ENCODE data around the gene RAB33B. TPM values are rescaled to one million over a fixed set of nuclear protein-coding genes. Genes with fewer than 3 reads are reported as not detected.

The RAB33B gene
- total and polyA plus RNA-seq, 5 donors from 2014 or later, result 14.8 to 19.2 (median 16.0) TPM

DNA sequence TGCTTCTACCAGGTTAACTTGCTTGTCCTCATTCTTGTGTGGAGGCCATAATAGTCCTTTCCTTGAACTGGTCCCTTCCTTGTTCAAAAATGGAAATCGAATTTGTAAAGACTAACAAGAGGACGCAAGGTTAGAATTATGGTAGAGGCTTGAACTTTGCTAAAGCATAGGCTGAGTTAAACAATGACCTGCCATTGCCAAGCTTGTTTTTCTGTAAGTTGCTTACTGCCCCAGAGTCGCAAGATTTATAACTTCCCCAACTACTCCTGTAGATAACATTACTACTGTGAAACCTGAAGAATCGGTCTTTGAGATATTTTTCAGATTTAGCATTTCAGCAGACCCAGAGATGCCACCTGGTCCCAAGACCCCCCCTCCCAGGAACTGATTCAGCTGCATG is 45.3 kb downstream of the RAB33B start:
- no peak overlapping the region for H3K4me3 ChIP-seq (ENCODE audit: low read depth, low read length)
- Mint-ChIP-seq H3K27ac (no peak overlapping the region), H3K4me3 (no peak overlapping the region), H3K4me1 (peaks cover 0 to 5% (median 1%) of the 10 kb centered on the region in 4 donors), H3K9me3 (peaks cover 0 to 6% (median 0%) of the 10 kb centered on the region in 7 donors), H3K27me3 (no peaks in the 10 kb centered on the region), H3K36me3 (peaks cover 6% of the 10 kb centered on the region)
- H3K27me3 ChIP-seq (ENCODE audit: control insufficient read depth, insufficient read depth, low read length), result no peaks in the 10 kb centered on the region
- no peaks in the 10 kb centered on the region for H3K4me1 ChIP-seq (ENCODE audit: control insufficient read depth, insufficient read depth, low read length, poor library complexity, severe bottlenecking)
- H3K27ac ChIP-seq (ENCODE audit: insufficient read depth, low read length, poor library complexity, severe bottlenecking), result no peak overlapping the region
- ATAC-seq (ENCODE audit: low read depth in 2 of 2) (no peak), DNase-seq (no peak)
- H3K9me3 ChIP-seq (ENCODE audit: control insufficient read depth in 2 of 2, low read length in 2 of 2), result peaks cover 0 to 2% of the 10 kb centered on the region in 2 experiments
- H3K36me3 ChIP-seq (ENCODE audit: control insufficient read depth, insufficient read depth, low read length), result no peaks in the 10 kb centered on the region

- H3K4me1 Mint-ChIP-seq, result peaks cover 0 to 5% (median 3%) of the 10 kb centered on the region in 4 donors
- no peaks in the 10 kb centered on the region for H3K36me3 ChIP-seq (ENCODE audit: control insufficient read depth, insufficient read depth, low read length)
- peaks cover 0 to 2% of the 10 kb centered on the region in 2 experiments for H3K9me3 ChIP-seq (ENCODE audit: control insufficient read depth in 2 of 2, low read length in 2 of 2)
- no peak overlapping the region for H3K4me3 Mint-ChIP-seq
- no peak overlapping the region for H3K4me3 ChIP-seq (ENCODE audit: low read depth, low read length)
- peaks cover 0 to 6% (median 0%) of the 10 kb centered on the region in 7 donors for H3K9me3 Mint-ChIP-seq
- H3K27me3 Mint-ChIP-seq, result no peaks in the 10 kb centered on the region
- no peak overlapping the region for H3K27ac Mint-ChIP-seq
- H3K27me3 ChIP-seq (ENCODE audit: control insufficient read depth, insufficient read depth, low read length), result no peaks in the 10 kb centered on the region
- H3K4me1 ChIP-seq (ENCODE audit: control insufficient read depth, insufficient read depth, low read length, poor library complexity, severe bottlenecking), result no peaks in the 10 kb centered on the region
- H3K27ac ChIP-seq (ENCODE audit: insufficient read depth, low read length, poor library complexity, severe bottlenecking), result no peak overlapping the region
- ATAC-seq (ENCODE audit: low read depth in 2 of 2) (no peak), DNase-seq (no peak)
- H3K36me3 Mint-ChIP-seq, result peaks cover 8% of the 10 kb centered on the region
Measured at GRCh38 chr4:139501117-139501516, 47.2 kb downstream of the RAB33B start.

DNA sequence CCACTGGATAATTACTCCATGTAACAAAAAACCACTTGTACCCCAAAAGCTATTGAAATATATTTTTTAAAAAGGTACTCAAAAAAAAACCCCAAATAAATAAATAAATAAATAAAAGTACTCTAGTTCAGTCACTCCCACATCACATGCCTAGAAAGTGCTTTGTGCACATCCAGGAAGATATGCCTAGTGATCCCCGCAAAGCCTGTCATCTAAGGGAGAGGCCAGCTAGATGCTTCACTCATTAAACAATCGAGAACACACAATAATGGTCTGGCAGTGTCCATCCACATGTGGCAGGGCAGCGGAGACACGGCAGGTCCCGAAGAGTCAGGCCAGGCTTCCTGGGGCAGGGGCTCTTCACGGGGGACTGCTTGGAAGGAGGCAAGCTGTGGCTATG is 47.6 kb downstream of the RAB33B start:
- ATAC-seq (ENCODE audit: low read depth in 2 of 2) (no peak), DNase-seq (no peak)
- Mint-ChIP-seq H3K36me3 (peaks cover 9% of the 10 kb centered on the region), H3K9me3 (peaks cover 0 to 6% (median 0%) of the 10 kb centered on the region in 7 donors), H3K4me3 (no peak overlapping the region), H3K27me3 (no peaks in the 10 kb centered on the region), H3K27ac (peak overlapping the region in 1 of 3 donors; percentile 57), H3K4me1 (peaks cover 0 to 5% (median 3%) of the 10 kb centered on the region in 4 donors)
- no peak overlapping the region for H3K27ac ChIP-seq (ENCODE audit: insufficient read depth, low read length, poor library complexity, severe bottlenecking)
- no peaks in the 10 kb centered on the region for H3K36me3 ChIP-seq (ENCODE audit: control insufficient read depth, insufficient read depth, low read length)
- H3K27me3 ChIP-seq (ENCODE audit: control insufficient read depth, insufficient read depth, low read length), result no peaks in the 10 kb centered on the region
- H3K9me3 ChIP-seq (ENCODE audit: control insufficient read depth in 2 of 2, low read length in 2 of 2), result peaks cover 0 to 2% of the 10 kb centered on the region in 2 experiments
- no peaks in the 10 kb centered on the region for H3K4me1 ChIP-seq (ENCODE audit: control insufficient read depth, insufficient read depth, low read length, poor library complexity, severe bottlenecking)
- H3K4me3 ChIP-seq (ENCODE audit: low read depth, low read length), result no peak overlapping the region

- no peaks in the 10 kb centered on the region for H3K27me3 Mint-ChIP-seq
- H3K4me1 ChIP-seq (ENCODE audit: control insufficient read depth, insufficient read depth, low read length, poor library complexity, severe bottlenecking), result no peaks in the 10 kb centered on the region
- DNase-seq (no peak), ATAC-seq (ENCODE audit: low read depth in 2 of 2) (no peak)
- no peak overlapping the region for H3K27ac ChIP-seq (ENCODE audit: insufficient read depth, low read length, poor library complexity, severe bottlenecking)
- peaks cover 2% of the 10 kb centered on the region for H3K36me3 ChIP-seq (ENCODE audit: control insufficient read depth, insufficient read depth, low read length)
- peaks cover 0 to 5% (median 3%) of the 10 kb centered on the region in 4 donors for H3K4me1 Mint-ChIP-seq
- no peaks in the 10 kb centered on the region for H3K27me3 ChIP-seq (ENCODE audit: control insufficient read depth, insufficient read depth, low read length)
- H3K27ac Mint-ChIP-seq, result peak overlapping the region in 1 of 3 donors; percentile 41
- H3K9me3 Mint-ChIP-seq, result peaks cover 0 to 6% (median 0%) of the 10 kb centered on the region in 7 donors
- H3K36me3 Mint-ChIP-seq, result peaks cover 16% of the 10 kb centered on the region
- no peak overlapping the region for H3K4me3 ChIP-seq (ENCODE audit: low read depth, low read length)
- H3K4me3 Mint-ChIP-seq, result no peak overlapping the region
- peaks cover 0 to 2% of the 10 kb centered on the region in 2 experiments for H3K9me3 ChIP-seq (ENCODE audit: control insufficient read depth in 2 of 2, low read length in 2 of 2)
Measured at GRCh38 chr4:139501927-139502899, 48.3 kb downstream of the RAB33B start.

DNA sequence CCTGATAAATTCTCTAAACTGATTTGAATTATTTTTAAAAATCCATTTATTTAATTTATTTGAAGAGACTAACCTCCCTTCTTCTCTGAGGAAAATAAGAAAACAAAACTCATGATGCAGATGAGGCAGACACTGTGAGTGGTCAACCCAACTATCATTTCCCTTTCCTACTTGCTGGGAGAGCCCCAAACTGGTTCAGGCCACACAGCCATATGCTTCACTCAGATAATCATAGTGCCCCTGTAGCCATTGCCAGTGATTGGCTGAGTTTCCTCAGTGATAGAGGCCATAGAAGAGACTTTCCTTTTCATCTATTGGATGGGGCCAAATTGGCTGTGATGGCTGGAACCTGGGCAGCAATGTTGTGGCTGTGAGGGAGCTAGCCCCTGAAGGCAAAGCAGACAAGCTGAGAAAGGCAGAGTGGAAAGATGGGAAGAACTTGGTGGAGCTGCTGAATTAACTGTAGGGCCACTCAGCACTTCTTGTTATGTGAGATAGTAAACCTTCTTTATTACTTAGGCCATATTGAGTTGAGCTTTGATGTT is 49.8 kb downstream of the RAB33B start:
- no peaks in the 10 kb centered on the region for H3K27me3 ChIP-seq (ENCODE audit: control insufficient read depth, insufficient read depth, low read length)
- no peak for ATAC-seq (ENCODE audit: low read depth in 2 of 2)
- no peak overlapping the region for H3K27ac Mint-ChIP-seq
- H3K36me3 Mint-ChIP-seq, result peaks cover 17% of the 10 kb centered on the region
- no peak overlapping the region for H3K4me3 Mint-ChIP-seq
- DNase-seq, result no peak
- peaks cover 0 to 6% (median 0%) of the 10 kb centered on the region in 7 donors for H3K9me3 Mint-ChIP-seq
- H3K27me3 Mint-ChIP-seq, result no peaks in the 10 kb centered on the region
- H3K4me1 Mint-ChIP-seq, result peaks cover 0 to 5% (median 3%) of the 10 kb centered on the region in 4 donors
- H3K4me3 ChIP-seq (ENCODE audit: low read depth, low read length), result no peak overlapping the region
- H3K36me3 ChIP-seq (ENCODE audit: control insufficient read depth, insufficient read depth, low read length), result peaks cover 8% of the 10 kb centered on the region
- no peak overlapping the region for H3K27ac ChIP-seq (ENCODE audit: insufficient read depth, low read length, poor library complexity, severe bottlenecking)
- H3K9me3 ChIP-seq (ENCODE audit: control insufficient read depth in 2 of 2, low read length in 2 of 2), result peaks cover 0 to 2% of the 10 kb centered on the region in 2 experiments
- no peaks in the 10 kb centered on the region for H3K4me1 ChIP-seq (ENCODE audit: control insufficient read depth, insufficient read depth, low read length, poor library complexity, severe bottlenecking)

DNA sequence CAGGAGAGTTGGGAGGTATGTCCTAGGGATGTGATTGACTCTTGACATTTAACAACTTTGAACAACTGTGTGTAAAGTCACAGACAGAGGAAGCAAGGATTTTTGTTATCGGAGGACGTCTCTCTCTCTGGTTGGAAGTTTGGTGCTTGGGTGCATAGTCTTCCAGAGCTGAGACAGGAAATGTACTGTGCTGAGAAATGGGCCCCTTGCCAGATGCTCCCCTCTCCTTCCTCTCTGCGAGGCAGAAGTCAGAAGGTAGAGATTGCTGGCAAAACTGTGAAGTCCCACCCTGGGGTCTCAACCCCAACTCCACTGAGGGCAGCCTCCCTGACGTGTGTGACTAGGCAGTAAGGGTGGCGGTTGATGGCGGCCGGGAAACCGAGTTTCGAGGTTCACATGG is 52.9 kb downstream of the RAB33B start:
- Histone ChIP-seq H3K27ac (ENCODE audit: insufficient read depth, low read length, poor library complexity, severe bottlenecking) (no peak overlapping the region), H3K27me3 (ENCODE audit: control insufficient read depth, insufficient read depth, low read length) (no peaks in the 10 kb centered on the region), H3K4me1 (ENCODE audit: control insufficient read depth, insufficient read depth, low read length, poor library complexity, severe bottlenecking) (no peaks in the 10 kb centered on the region), H3K4me3 (ENCODE audit: low read depth, low read length) (no peak overlapping the region), H3K9me3 (ENCODE audit: control insufficient read depth in 2 of 2, low read length in 2 of 2) (peaks cover 0 to 2% of the 10 kb centered on the region in 2 experiments), H3K36me3 (ENCODE audit: control insufficient read depth, insufficient read depth, low read length) (peaks cover 34% of the 10 kb centered on the region)
- no peak for ATAC-seq (ENCODE audit: low read depth in 2 of 2)
- Mint-ChIP-seq H3K4me3 (no peak overlapping the region), H3K9me3 (peaks cover 0 to 6% (median 0%) of the 10 kb centered on the region in 7 donors), H3K27me3 (no peaks in the 10 kb centered on the region), H3K36me3 (peaks cover 36% of the 10 kb centered on the region), H3K4me1 (peaks cover 0 to 5% (median 3%) of the 10 kb centered on the region in 4 donors), H3K27ac (peak overlapping the region in 1 of 3 donors; percentile 52)
- no peak for DNase-seq

DNA sequence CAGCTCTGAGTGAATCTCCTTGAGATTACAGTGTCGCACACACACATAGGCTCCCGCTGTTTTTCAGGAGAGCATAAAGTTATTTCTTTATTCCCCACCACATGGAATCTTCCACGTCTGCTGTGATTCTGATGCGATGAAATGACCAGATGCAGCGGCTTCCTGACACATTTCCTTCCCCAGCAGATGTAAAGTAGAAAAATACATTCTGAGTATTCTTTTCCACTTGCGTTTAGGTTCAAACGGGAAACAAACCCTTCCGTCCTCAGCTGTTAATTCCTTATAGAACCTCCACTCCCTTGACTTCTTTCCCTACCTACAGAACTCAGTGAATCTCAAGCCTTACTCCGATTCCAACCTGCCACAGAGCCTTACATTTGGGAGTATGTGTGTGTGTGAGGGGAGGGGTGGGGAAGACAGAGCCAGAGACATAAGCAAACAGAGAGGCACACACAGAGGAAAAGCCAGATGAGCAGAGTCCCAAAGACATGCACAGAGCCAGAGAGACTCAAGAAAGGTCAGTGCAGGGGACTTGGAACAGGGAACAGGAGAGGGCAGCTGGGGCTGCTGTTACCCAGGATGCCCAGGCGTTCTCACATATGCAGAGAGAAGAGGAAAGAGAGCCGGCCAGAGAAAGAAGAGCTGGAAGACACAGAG is 54.8 kb downstream of the RAB33B start:
- Histone ChIP-seq H3K4me1 (ENCODE audit: control insufficient read depth, insufficient read depth, low read length, poor library complexity, severe bottlenecking) (no peaks in the 10 kb centered on the region), H3K36me3 (ENCODE audit: control insufficient read depth, insufficient read depth, low read length) (peaks cover 43% of the 10 kb centered on the region), H3K9me3 (ENCODE audit: control insufficient read depth in 2 of 2, low read length in 2 of 2) (peaks cover 0 to 1% of the 10 kb centered on the region in 2 experiments), H3K4me3 (ENCODE audit: low read depth, low read length) (no peak overlapping the region), H3K27me3 (ENCODE audit: control insufficient read depth, insufficient read depth, low read length) (no peaks in the 10 kb centered on the region), H3K27ac (ENCODE audit: insufficient read depth, low read length, poor library complexity, severe bottlenecking) (no peak overlapping the region)
- Mint-ChIP-seq H3K4me3 (no peak overlapping the region), H3K27me3 (no peaks in the 10 kb centered on the region), H3K36me3 (peaks cover 41% of the 10 kb centered on the region), H3K9me3 (peaks cover 0 to 5% (median 0%) of the 10 kb centered on the region in 7 donors), H3K4me1 (peaks cover 0 to 4% (median 0%) of the 10 kb centered on the region in 4 donors), H3K27ac (peak overlapping the region in 1 of 3 donors; percentile 69)
- DNase-seq (no peak), ATAC-seq (ENCODE audit: low read depth in 2 of 2) (no peak)
